Activated CD8-positive, alpha-beta memory T cell treated with anti-CD3 and anti-CD28 coated beads, Interleukin-2, amount 50 U/mL, for 48 hours (primary cell): ENCODE measurements around the gene SRA1.

ENCODE experiments used
- DNase-seq: peaks from one replicate; pipeline ENCODE4 v3.0.0-alpha.2; 2020

Gene SRA1

GRCh38 chr5:140570058-140570457 is 12.8 kb upstream of the SRA1 start:
- peak; percentile 48 for DNase-seq

GRCh38 chr5:140569197-140569596 is 11.9 kb upstream of the SRA1 start:
- DNase-seq: peak; percentile 47

GRCh38 chr5:140568443-140569063 is 11.3 kb upstream of the SRA1 start:
- peak; percentile 52 for DNase-seq

GRCh38 chr5:140567871-140568270 is 10.6 kb upstream of the SRA1 start:
- DNase-seq: peak; percentile 47

- DNase-seq: peak; percentile 50
Observed at GRCh38 chr5:140567136-140567818, 10.0 kb upstream of the SRA1 start.

GRCh38 chr5:140566665-140567064 is 9.4 kb upstream of the SRA1 start:
- DNase-seq: peak; percentile 45

GRCh38 chr5:140565780-140566095 is 8.5 kb upstream of the SRA1 start:
- DNase-seq: peak; percentile 50

- DNase-seq: no peak
Observed at GRCh38 chr5:140565024-140565779, 7.9 kb upstream of the SRA1 start.

- DNase-seq: peak; percentile 93
Observed at GRCh38 chr5:140564196-140565023, 7.1 kb upstream of the SRA1 start, which contains the start of the genes APBB3 and SLC35A4. Gene APBB3 (minus strand): TSS chr5:140564598. CDS start chr5:140564245, 353 bp downstream. Gene SLC35A4 (plus strand): TSS chr5:140564828. CDS start chr5:140567170, 2,342 bp downstream.

- peak; percentile 56 for DNase-seq
Observed at GRCh38 chr5:140563596-140563995, 6.3 kb upstream of the SRA1 start.

GRCh38 chr5:140561753-140562523 is 4.7 kb upstream of the SRA1 start:
- DNase-seq: peak; percentile 45

- DNase-seq: peak; percentile 35
Observed at GRCh38 chr5:140560227-140560626, 3.0 kb upstream of the SRA1 start.

- peak; percentile 47 for DNase-seq
Observed at GRCh38 chr5:140558542-140558941, 1.3 kb upstream of the SRA1 start.

- peak; percentile 32 for DNase-seq
Observed at GRCh38 chr5:140557965-140558364, 692 bp upstream of the SRA1 start.

GRCh38 chr5:140556438-140556837 is 835 bp downstream of the SRA1 start:
- peak; percentile 28 for DNase-seq

GRCh38 chr5:140555747-140556312 is 1.4 kb downstream of the SRA1 start:
- DNase-seq: peak; percentile 44

GRCh38 chr5:140554454-140554853 is 2.8 kb downstream of the SRA1 start:
- DNase-seq: no peak

GRCh38 chr5:140553657-140554056 is 3.6 kb downstream of the SRA1 start:
- peak; percentile 42 for DNase-seq

- DNase-seq: peak; percentile 40
Observed at GRCh38 chr5:140551872-140552271, 5.4 kb downstream of the SRA1 start.

GRCh38 chr5:140550147-140551079 is 6.9 kb downstream of the SRA1 start:
- peak; percentile 43 for DNase-seq
